MM.1S (cell line): ENCODE data around the gene TCEAL9.

Source experiments
- CTCF ChIP-seq: fragments of 300-600 bp; sonication (generic); IDR thresholded peaks from 2 replicates; pipeline ENCODE4 v1.5.1; 2016; ENCODE audit warnings: antibody characterized with exemption, low read length, mixed read lengths
- EZH2 ChIP-seq: fragments of 300-600 bp; sonication (generic); optimal IDR thresholded peaks from 2 replicates; pipeline ENCODE3; 2017; ENCODE audit warnings: low read depth, mild to moderate bottlenecking, antibody characterized with exemption, low read length, mixed read lengths
- EZH2phosphoT487 ChIP-seq: fragments of 300-600 bp; sonication (generic); IDR thresholded peaks from 2 replicates; pipeline ENCODE4 v1.6.1; 2018; ENCODE audit warnings: antibody characterized with exemption, low read length

- TF ChIP-seq CTCF: no peak
- no peak for TF ChIP-seq EZH2phosphoT487
- TF ChIP-seq EZH2: no peak
Observed at GRCh38 chrX:103367502-103367901, 11.2 kb downstream of the TCEAL9 start.
